ENCODE results near the gene UGT1A4.

DNA sequence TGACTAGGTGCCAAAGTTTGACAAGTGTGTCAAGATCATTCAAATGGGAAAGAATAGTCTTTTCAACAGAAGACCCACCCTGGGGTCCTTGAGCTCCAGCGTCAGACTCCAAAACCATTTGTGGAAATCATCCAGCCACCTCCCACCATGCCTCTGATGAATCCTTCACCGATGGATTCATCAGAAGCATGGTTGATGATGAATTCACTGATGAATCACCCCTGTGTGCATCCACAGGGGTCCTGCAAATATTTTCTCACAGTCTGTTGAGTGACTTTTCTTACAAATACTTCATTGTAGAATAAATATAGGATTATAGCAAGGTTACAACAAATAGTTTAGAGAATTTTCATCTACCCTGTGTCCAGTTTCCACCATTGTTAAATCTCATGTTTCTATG lies 42.5 kb upstream of the UGT1A4 start:
- TF ChIP-seq ADNP (tag; IDR thresholded peaks at IDR 0.05) (no peak), KLF1 (tag; IDR thresholded peaks at IDR 0.05) (no peak), EGR1 (conservative IDR thresholded peaks at IDR 0.05) (no peak), SP1 (CRISPR knock-in tag; IDR thresholded peaks at IDR 0.05) (no peak), ZNF561 (CRISPR knock-in tag; conservative IDR thresholded peaks at IDR 0.05) (no peak), SMAD2 (IDR thresholded peaks at IDR 0.05; ENCODE audit: low read depth, low read length) (no peak), BRD9 (IDR thresholded peaks at IDR 0.05; ENCODE audit: low read depth, partially characterized antibody) (no peak), NR2F6 (CRISPR knock-in tag; IDR thresholded peaks at IDR 0.05) (no peak), GTF2F1 (IDR thresholded peaks at IDR 0.05; ENCODE audit: low read depth, low read length) (no peak), CBFB (CRISPR knock-in tag; IDR thresholded peaks at IDR 0.05) (no peak), ZNF347 (CRISPR knock-in tag; IDR thresholded peaks at IDR 0.05; ENCODE audit: low read depth) (no peak)
- TF ChIP-seq, protein P1, sequence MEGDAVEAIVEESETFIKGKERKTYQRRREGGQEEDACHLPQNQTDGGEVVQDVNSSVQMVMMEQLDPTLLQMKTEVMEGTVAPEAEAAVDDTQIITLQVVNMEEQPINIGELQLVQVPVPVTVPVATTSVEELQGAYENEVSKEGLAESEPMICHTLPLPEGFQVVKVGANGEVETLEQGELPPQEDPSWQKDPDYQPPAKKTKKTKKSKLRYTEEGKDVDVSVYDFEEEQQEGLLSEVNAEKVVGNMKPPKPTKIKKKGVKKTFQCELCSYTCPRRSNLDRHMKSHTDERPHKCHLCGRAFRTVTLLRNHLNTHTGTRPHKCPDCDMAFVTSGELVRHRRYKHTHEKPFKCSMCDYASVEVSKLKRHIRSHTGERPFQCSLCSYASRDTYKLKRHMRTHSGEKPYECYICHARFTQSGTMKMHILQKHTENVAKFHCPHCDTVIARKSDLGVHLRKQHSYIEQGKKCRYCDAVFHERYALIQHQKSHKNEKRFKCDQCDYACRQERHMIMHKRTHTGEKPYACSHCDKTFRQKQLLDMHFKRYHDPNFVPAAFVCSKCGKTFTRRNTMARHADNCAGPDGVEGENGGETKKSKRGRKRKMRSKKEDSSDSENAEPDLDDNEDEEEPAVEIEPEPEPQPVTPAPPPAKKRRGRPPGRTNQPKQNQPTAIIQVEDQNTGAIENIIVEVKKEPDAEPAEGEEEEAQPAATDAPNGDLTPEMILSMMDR (IDR thresholded peaks at IDR 0.05 in 2 of 3, conservative IDR thresholded peaks at IDR 0.05 in 1 of 3; ENCODE audit: insufficient read depth in 2 of 3, low read depth in 1 of 3, low read length in 3 of 3) = no peak
- TF ChIP-seq, protein P2, sequence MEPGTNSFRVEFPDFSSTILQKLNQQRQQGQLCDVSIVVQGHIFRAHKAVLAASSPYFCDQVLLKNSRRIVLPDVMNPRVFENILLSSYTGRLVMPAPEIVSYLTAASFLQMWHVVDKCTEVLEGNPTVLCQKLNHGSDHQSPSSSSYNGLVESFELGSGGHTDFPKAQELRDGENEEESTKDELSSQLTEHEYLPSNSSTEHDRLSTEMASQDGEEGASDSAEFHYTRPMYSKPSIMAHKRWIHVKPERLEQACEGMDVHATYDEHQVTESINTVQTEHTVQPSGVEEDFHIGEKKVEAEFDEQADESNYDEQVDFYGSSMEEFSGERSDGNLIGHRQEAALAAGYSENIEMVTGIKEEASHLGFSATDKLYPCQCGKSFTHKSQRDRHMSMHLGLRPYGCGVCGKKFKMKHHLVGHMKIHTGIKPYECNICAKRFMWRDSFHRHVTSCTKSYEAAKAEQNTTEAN (CRISPR knock-in tag; IDR thresholded peaks at IDR 0.05) = no peak
- TF ChIP-seq, protein P3, sequence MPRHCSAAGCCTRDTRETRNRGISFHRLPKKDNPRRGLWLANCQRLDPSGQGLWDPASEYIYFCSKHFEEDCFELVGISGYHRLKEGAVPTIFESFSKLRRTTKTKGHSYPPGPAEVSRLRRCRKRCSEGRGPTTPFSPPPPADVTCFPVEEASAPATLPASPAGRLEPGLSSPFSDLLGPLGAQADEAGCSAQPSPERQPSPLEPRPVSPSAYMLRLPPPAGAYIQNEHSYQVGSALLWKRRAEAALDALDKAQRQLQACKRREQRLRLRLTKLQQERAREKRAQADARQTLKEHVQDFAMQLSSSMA (CRISPR knock-in tag; IDR thresholded peaks at IDR 0.05) = no peak

Measured in K562 (cell line).